ELF-1 (cell line): ENCODE data around the gene BOD1L1.
A peak's percentile ranks its signal among the peaks of the same experiment; 100 is the strongest.
"Not testable (repeated sequence)": the region's sequence is repeated elsewhere in the genome, so short reads cannot be mapped to it uniquely, and the experiment has no call there.

ENCODE experiments used
- DNase-seq: peaks from one replicate; pipeline ENCODE4 v3.0.0-alpha.2; 2016; ENCODE audit warnings: low read depth, low spot score

The BOD1L1 gene

GRCh38 chr4:13618212-13618806 is 9.2 kb downstream of the BOD1L1 start:
- peak; percentile 57 for DNase-seq

DNA sequence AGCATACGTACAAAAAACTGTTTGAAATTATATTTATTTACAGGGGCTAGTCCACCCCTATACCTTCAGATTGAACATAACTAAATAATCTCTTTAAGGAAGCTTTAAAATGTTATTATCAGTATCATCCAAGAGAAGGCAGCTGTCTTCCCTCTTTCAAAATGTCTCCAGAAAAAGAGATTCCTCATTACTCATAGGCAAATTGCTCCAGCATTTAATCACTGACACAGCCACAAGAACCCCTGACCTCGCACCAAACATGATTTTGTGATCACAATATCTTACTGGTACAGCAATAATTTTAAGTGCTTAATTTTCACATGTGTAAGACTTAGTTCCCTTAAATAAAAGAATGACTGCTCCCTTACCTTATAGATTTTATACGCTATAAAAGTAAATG is 9.7 kb downstream of the BOD1L1 start:
- no peak for DNase-seq

- DNase-seq, result no peak
Measured at GRCh38 chr4:13616597-13616996, 10.9 kb downstream of the BOD1L1 start.

GRCh38 chr4:13615161-13615560 is 12.4 kb downstream of the BOD1L1 start:
- no peak for DNase-seq

GRCh38 chr4:13612569-13612968 is 15.0 kb downstream of the BOD1L1 start:
- peak; percentile 28 for DNase-seq

DNA sequence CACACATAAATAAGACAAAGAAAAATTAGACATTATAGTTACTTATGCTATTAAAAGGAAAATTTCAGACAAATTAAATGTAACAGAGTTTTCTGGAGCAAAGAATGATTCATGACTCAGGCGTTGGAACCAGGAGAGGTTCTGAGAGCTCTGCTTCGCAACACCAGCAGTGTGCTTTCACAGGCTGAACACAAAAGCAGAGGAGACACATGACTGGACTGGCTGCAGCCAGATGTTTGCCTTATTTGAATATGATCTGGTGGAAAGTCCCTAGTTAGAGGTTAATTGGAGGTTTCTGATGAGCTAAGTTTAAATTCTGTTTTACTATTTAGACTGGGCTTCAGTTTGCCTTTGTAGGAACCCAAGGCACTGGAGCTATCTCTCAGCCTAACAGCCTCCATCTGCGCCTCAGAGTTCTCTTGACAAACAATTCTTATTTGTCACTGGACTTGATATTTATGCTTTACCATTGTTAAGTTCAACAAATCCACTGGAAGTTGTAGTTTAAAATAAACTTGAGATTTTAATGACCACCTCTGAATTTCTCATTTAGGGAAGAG is 16.2 kb downstream of the BOD1L1 start:
- DNase-seq, result no peak

DNA sequence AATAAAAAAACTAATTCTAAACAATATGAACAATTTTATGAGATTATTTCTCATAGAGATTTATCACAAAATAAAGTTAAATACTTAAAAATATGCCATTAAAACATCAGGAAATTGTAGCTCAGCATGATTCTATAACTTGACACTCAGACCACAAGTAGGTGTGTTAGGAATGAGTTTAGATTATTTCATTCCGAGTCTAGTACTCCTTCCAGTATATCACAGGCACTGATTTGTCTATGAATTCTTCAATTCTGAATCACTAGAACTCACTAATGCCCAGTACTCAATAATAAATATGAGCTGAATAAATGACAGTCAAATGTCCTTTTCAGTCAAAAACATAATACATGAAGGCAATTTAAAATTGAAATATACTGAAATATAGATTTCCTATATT is 22.2 kb downstream of the BOD1L1 start:
- DNase-seq, result no peak

- no peak for DNase-seq
Measured at GRCh38 chr4:13601848-13602247, 25.7 kb downstream of the BOD1L1 start.

DNA sequence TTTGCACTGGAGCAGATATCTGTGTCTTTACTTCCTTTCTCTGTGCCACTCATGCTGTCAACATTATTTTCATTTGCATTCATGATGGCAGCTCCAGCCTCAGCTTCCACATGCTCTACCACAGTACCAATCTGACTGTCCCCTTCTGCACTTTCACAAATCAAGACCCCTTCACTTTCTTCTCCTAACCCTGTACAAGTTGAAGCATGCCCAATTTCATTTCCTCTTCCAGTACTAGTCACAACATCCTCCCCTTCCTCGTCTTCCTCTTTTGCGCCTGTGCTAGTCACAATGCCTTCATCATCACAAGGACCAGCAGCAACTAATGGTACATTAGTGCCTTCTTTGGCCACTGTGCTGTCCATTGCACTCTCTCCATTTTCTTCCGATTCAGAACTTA is 26.5 kb downstream of the BOD1L1 start:
- DNase-seq, result no peak

DNA sequence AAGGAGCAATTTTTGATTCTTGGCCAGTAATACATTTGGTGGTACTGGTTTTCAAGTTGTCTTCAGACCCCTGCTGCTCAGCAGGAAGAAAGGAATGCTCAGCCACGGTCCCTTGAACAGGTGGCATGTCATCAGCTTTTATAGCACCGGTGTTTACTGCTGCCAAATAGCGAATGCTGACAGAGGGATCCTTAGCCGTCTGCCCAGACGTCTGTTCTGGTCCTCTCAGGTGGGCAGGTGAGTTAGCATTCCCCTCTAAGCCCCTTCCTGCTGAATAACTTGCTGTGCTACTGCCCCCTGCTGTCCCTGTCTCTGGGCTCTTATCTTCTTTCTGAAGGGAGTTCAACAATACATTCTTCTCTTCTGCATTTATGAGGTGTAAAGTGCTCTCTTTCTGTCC is 28.4 kb downstream of the BOD1L1 start:
- peak; percentile 27 for DNase-seq

GRCh38 chr4:13597604-13598003 is 29.9 kb downstream of the BOD1L1 start:
- no peak for DNase-seq

DNA sequence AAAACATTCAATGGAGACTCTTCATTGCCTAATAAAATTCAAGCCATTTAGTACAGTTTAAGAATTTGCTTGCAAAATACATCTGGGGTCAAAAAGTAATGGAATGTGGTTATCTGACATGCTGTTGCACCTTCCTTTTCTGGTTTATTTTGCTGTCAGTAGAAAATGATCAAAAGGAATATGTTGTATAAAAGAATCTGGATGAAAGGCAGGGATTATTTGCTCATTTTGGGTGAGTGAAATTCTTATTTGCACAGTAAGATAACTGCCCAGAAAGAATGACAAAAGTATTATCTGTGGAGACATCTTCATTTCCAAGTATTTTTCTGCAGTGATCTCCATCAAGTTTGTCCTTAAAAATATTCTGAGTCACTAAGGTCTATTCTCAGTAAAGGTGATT is 30.4 kb downstream of the BOD1L1 start:
- DNase-seq, result no peak

DNA sequence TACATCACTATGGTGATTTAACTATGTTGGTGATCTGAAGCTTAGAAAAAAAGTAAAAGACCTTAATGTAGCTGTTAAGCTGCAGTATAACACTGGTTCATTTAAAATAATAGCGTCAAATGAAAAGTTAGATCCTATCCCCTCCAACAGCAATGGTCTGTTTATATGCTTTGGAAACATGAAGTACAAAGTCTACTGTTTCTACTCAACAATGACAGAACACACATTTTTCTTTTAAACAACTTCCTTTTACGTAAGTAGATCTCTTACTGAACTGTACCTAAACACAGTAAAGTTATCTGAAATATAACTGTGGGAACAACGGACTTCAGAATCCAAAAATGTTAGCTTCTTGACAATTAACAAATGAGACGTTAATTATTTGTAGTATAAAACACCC is 35.3 kb downstream of the BOD1L1 start:
- no peak for DNase-seq

GRCh38 chr4:13590766-13591165 is 36.8 kb downstream of the BOD1L1 start:
- no peak for DNase-seq

DNA sequence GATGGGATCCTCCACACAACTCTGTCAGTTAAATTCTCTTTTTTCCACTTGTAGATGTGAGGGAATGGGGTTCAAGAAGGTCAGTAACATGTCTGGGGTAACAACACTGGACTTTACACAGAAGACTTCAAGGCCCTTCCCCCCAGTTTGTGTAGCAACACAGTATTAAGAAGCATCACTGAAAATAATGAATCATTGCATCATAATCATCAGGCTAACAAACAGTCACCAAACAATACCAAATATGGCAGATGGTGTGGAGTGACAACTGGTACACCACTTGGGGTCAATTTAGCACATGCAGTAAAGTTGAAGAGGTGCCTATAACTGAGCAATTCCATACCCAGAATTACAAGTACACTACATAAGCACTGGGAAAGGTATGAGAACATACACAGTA is 38.6 kb downstream of the BOD1L1 start:
- DNase-seq, result no peak

GRCh38 chr4:13584481-13584880 is 43.0 kb downstream of the BOD1L1 start:
- DNase-seq, result no peak

DNA sequence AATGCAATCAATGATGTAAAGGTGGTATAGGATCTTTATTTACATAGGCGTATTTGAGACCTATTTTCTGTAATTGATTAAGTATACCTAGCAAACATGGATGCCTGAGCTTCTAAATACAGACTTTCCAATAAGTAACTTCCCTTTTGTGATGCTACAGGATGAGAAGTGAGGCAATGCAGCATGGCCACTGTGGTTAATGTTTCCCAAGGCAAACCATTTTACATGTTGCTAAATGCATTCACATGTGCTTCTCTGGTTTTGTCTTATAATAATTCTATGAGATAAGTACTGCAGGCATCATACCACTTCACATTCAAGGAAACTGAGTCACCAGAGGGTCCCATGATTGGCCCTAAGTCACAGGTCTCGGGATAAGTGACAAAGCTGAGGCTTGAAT is 47.5 kb downstream of the BOD1L1 start:
- no peak for DNase-seq

DNA sequence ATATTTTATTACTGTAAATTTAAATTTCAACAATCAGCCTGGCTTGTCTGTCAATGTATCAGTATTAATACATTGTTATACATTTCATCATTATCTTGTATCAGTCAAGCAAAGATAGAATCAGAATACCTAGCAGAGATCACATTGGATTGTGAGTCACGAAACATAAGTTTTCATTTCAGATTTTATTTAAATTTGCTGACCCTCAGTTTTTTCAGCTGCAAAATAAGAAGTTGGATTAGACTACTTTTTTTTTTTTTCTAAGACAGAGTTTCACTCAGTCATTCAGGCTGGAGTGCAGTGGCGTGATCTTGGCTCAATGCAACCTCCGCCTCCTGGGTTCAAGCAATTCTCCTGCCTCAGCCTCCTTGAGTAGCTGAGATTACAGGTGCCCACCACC is 49.9 kb downstream of the BOD1L1 start:
- no peak for DNase-seq

GRCh38 chr4:13570916-13571315 is 56.6 kb downstream of the BOD1L1 start:
- no peak for DNase-seq

DNA sequence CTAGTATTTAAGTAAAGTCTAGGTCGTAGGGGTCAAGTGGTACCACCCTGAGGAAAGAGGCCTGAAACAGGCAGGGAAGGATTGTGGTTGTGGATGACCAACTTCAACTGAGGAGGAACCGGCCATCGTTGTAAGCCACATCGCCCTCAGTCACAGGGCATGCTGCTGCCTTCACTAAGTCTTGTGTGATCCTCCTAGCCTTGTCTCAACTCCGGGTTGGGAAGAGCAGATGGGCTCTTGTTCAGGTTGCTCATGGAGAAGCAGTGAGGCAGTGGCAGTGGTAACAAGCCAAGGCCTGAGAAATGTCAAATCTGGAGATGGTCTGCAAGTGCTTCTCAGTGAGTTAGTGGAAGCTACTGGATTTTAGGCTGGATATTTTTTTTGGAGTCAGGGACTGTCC is 60.4 kb downstream of the BOD1L1 start:
- no peak for DNase-seq

DNA sequence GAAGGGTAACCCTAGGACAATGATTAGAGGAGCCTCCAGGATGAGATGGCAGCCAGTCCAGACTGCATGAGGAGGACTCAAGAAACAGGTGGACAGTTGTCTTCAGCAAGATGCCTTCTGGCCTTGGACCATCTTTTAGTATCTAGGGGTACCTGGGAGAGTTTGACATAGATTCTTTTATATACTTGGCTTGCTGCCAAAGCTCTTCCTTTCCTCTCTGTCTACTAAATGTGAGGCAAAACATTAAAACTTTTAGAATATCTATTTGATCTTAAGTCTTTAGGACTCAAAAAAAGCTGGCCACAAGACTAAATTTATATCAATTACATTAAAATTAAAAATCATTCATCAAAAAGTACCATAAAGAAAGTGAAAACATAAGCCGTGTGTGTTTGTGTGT is 64.6 kb downstream of the BOD1L1 start:
- no peak for DNase-seq

DNA sequence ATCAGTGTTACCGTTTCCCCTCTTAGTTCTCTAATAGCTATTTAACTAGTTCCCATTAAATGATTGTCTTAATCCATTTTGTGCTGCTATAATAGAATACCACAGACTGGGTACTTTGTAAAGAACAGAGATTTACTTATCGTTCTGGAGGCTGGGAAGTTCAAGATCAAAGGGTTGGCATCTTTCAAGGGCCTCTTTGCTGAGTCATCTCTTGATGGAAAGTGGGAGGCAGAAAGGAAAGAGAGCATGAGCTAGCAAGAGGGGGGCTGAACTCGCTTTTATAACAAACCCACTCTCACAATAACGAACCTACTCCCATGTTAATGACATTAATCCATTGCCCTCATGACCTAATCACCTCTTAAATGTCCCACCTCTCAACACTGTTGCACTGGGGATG is 65.9 kb downstream of the BOD1L1 start:
- DNase-seq, result no peak

DNA sequence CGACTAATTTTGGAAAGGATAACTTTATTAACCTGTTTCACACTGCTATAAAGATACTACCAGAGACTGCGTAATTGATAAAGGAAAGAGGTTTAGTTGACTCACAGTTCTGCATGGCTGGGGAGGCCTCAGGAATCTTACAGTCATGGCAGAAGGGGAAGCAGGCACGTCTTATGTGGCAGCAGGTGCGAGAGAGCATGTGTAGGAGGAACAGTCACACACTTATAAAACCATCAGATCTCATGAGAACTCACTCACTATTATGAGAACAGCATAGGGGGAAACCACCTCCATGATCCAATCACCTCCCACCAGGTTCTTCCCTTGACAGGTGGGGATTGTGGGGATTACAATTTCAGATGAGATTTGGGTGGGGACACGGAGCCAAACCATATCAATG is 67.4 kb downstream of the BOD1L1 start:
- DNase-seq, result not testable (repeated sequence)

DNA sequence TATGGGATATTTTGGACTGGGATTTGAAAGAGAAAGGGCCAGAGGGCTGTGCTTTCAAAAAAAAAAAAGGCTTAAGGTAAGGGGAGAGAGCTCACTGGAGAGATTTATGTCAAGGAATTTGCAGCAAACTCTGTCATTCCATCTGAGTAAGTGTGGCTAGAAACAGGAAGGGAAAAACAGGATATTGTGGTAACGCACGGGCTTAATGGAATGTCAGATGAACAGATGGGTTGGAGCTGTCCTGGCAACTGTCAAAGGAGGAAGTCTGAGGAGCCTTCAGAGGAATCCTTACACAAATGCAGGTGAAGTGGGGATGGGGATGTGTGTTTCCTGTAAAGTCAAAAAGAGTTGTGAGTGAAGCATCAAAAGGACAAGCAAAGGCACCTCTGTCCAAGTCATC is 68.1 kb downstream of the BOD1L1 start:
- peak; percentile 12 for DNase-seq
